DOHH2 (cell line): ENCODE measurements around the gene OGFOD3.

Source experiments
- EZH2phosphoT487 ChIP-seq: fragments of 200-600 bp; sonication (generic); IDR thresholded peaks from 2 replicates; pipeline ENCODE4 v1.6.1; 2017; ENCODE audit warnings: borderline replicate concordance, mild to moderate bottlenecking, antibody characterized with exemption, low read length, moderate library complexity, mixed read lengths
- TF ChIP-seq, protein P1 (sequence below): fragments of 200-600 bp; sonication (generic); IDR thresholded peaks from one replicate; pipeline ENCODE4 v1.5.1; 2014; ENCODE audit warnings: antibody characterized with exemption, mild to moderate bottlenecking, low read depth, low read length; ENCODE audit not compliant: poor library complexity, severe bottlenecking

DNA sequence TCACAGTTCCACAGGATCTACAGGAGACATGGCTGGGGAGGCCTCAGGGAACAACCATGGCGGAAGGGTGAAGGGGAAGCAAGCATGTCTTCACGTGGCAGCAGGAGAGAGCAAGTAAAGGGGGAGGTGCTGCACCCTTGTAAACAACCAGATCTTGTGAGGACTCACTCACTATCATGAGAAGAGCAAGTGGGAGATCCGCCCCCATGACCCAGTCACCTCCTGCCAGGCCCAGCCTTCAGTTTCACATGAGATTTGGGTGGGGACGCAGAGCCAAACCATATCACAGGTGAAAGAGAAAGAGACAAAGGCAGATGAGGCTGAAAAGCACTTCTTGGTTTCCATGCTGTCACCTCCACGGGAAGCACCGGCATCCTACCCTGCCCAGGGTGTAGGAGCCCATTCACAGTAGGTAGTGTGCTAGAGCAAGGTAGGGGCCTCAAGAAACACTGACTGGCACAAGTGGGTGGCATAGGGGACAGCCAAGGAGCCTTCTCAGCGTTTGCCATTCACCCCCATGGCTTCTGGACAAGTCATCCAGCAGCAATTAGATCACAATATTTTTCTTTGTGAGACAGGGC is 46.7 kb upstream of the OGFOD3 start:
- TF ChIP-seq, protein P1, sequence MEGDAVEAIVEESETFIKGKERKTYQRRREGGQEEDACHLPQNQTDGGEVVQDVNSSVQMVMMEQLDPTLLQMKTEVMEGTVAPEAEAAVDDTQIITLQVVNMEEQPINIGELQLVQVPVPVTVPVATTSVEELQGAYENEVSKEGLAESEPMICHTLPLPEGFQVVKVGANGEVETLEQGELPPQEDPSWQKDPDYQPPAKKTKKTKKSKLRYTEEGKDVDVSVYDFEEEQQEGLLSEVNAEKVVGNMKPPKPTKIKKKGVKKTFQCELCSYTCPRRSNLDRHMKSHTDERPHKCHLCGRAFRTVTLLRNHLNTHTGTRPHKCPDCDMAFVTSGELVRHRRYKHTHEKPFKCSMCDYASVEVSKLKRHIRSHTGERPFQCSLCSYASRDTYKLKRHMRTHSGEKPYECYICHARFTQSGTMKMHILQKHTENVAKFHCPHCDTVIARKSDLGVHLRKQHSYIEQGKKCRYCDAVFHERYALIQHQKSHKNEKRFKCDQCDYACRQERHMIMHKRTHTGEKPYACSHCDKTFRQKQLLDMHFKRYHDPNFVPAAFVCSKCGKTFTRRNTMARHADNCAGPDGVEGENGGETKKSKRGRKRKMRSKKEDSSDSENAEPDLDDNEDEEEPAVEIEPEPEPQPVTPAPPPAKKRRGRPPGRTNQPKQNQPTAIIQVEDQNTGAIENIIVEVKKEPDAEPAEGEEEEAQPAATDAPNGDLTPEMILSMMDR: no peak
- TF ChIP-seq EZH2phosphoT487: no peak
